WTC11 (cell line): ENCODE measurements around the gene MAGEA4. TPM values are rescaled to one million over a fixed set of nuclear protein-coding genes. Genes with fewer than 3 reads are reported as not detected.

Experiments used
- ATAC-seq: fragments of 200-7000 bp; cut with Tn5 transposase; 2 replicates; pipeline ENCODE4 v1.10.0; 2021; ENCODE audit warnings: mild to moderate bottlenecking, moderate library complexity
- CTCF ChIA-PET: fragments of 300-600 bp; sonication (Branson Sonifier 250); formaldehyde crosslinking; loops from one replicate; lab custom pipeline; 2021; ENCODE audit warnings: antibody characterized with exemption; lab: Charles Lee
- POLR2A ChIA-PET: fragments of 350-600 bp; sonication (Branson Sonifier 250); formaldehyde crosslinking; loops from one replicate; lab custom pipeline; 2021; ENCODE audit warnings: antibody characterized with exemption; lab: Charles Lee
- DNase-seq: peaks from one replicate; pipeline ENCODE4 v3.0.0; 2021; ENCODE audit warnings: low spot score
- H3K27ac Mint-ChIP-seq: 2 replicates; pipeline ENCODE4 v1.8.0; 2021; ENCODE audit warnings: mixed read lengths
- H3K27me3 Mint-ChIP-seq: 2 replicates; pipeline ENCODE4 v1.8.0; 2021; ENCODE audit warnings: low read depth, mild to moderate bottlenecking, moderate library complexity, mixed read lengths
- H3K36me3 Mint-ChIP-seq: 2 replicates; pipeline ENCODE4 v1.8.0; 2021; ENCODE audit warnings: mixed read lengths
- H3K4me1 Mint-ChIP-seq: 2 replicates; pipeline ENCODE4 v1.8.0; 2022; ENCODE audit warnings: mixed read lengths
- H3K4me3 Mint-ChIP-seq: 2 replicates; pipeline ENCODE4 v1.8.0; 2021; ENCODE audit warnings: mild to moderate bottlenecking, moderate library complexity, mixed read lengths
- H3K9me3 Mint-ChIP-seq: 2 replicates; pipeline ENCODE4 v1.8.0; 2021; ENCODE audit warnings: mixed read lengths
- CREB1 ChIP-seq: sonication (generic); formaldehyde crosslinking; IDR thresholded peaks from 2 replicates; pipeline ENCODE4 v1.8.0; 2023; ENCODE audit warnings: mild to moderate bottlenecking, missing genetic modification reagents
- ELF4 ChIP-seq: sonication (generic); formaldehyde crosslinking; IDR thresholded peaks from 2 replicates; pipeline ENCODE4 v1.8.1; 2022; ENCODE audit warnings: low read depth, mild to moderate bottlenecking, moderate library complexity, missing genetic modification reagents
- ESRRA ChIP-seq: sonication (generic); formaldehyde crosslinking; IDR thresholded peaks from 2 replicates; pipeline ENCODE4 v1.8.1; 2022; ENCODE audit warnings: mild to moderate bottlenecking, missing genetic modification reagents, borderline replicate concordance
- HMGA2 ChIP-seq: fragments of 250-450 bp; sonication (Bioruptor Pico); IDR thresholded peaks from 2 replicates; pipeline ENCODE4 v1.4.0; 2021; ENCODE audit warnings: mild to moderate bottlenecking, moderate library complexity
- IRF2 ChIP-seq: sonication (generic); formaldehyde crosslinking; IDR thresholded peaks from 2 replicates; pipeline ENCODE4 v1.8.0; 2022; ENCODE audit warnings: low read depth, missing genetic modification reagents, borderline replicate concordance
- JUN ChIP-seq: sonication (generic); formaldehyde crosslinking; IDR thresholded peaks from 2 replicates; pipeline ENCODE4 v1.8.0; 2023; ENCODE audit warnings: mild to moderate bottlenecking, missing genetic modification reagents
- NFYB ChIP-seq: sonication (generic); formaldehyde crosslinking; conservative IDR thresholded peaks from 2 replicates; pipeline ENCODE4 v1.8.0; 2022; ENCODE audit warnings: low read depth, missing genetic modification reagents
- SMAD3 ChIP-seq: sonication (generic); formaldehyde crosslinking; IDR thresholded peaks from 2 replicates; pipeline ENCODE4 v1.8.0; 2022; ENCODE audit warnings: missing genetic modification reagents, mild to moderate bottlenecking, borderline replicate concordance
- TEAD1 ChIP-seq: sonication (generic); formaldehyde crosslinking; IDR thresholded peaks from 2 replicates; pipeline ENCODE4 v1.8.0; 2022; ENCODE audit warnings: mild to moderate bottlenecking, missing genetic modification reagents
- ZNF263 ChIP-seq: sonication (generic); formaldehyde crosslinking; IDR thresholded peaks from 2 replicates; pipeline ENCODE4 v1.8.1; 2022; ENCODE audit warnings: low read depth, mild to moderate bottlenecking, moderate library complexity, missing genetic modification reagents
- ZNF317 ChIP-seq: sonication (generic); formaldehyde crosslinking; IDR thresholded peaks from 2 replicates; pipeline ENCODE4 v1.8.1; 2023; ENCODE audit warnings: low read depth, mild to moderate bottlenecking, moderate library complexity, missing genetic modification reagents, borderline replicate concordance
- ZNF416 ChIP-seq: fragments of 250-450 bp; sonication (Bioruptor Pico); IDR thresholded peaks from 2 replicates; pipeline ENCODE4 v1.9.0; 2021; ENCODE audit warnings: mild to moderate bottlenecking, inconsistent platforms
- ZNF671 ChIP-seq: fragments of 250-450 bp; sonication (Bioruptor Pico); IDR thresholded peaks from 2 replicates; pipeline ENCODE4 v1.8.0; 2021; ENCODE audit warnings: mild to moderate bottlenecking
- total RNA-seq: library from RNA; stranded (reverse); gene quantifications from 3 replicates; pipeline ENCODE4 v1.2.3, GENCODE V29; 2021
- TF ChIP-seq, protein P1 (sequence below): sonication (generic); formaldehyde crosslinking; IDR thresholded peaks from 2 replicates; pipeline ENCODE4 v1.8.0; 2023; ENCODE audit warnings: missing genetic modification reagents, mild to moderate bottlenecking, borderline replicate concordance
- TF ChIP-seq, protein P2 (sequence below): sonication (generic); formaldehyde crosslinking; IDR thresholded peaks from 2 replicates; pipeline ENCODE4 v1.8.1; 2023; ENCODE audit warnings: mild to moderate bottlenecking, moderate library complexity, missing genetic modification reagents
- TF ChIP-seq, protein P3 (sequence below): sonication (generic); formaldehyde crosslinking; IDR thresholded peaks from 2 replicates; pipeline ENCODE4 v1.8.1; 2022; ENCODE audit warnings: low read depth, mild to moderate bottlenecking, moderate library complexity, missing genetic modification reagents, borderline replicate concordance
- TF ChIP-seq, protein P4 (sequence below): sonication (generic); formaldehyde crosslinking; IDR thresholded peaks from 2 replicates; pipeline ENCODE4 v1.8.1; 2023; ENCODE audit warnings: mild to moderate bottlenecking, missing genetic modification reagents, moderate library complexity
- TF ChIP-seq, protein P5 (sequence below): fragments of 250-450 bp; sonication (Bioruptor Pico); IDR thresholded peaks from 2 replicates; pipeline ENCODE4 v1.9.0; 2021; ENCODE audit warnings: mild to moderate bottlenecking

MAGEA4 gene
- total RNA-seq, 1 experiment from 2014 or later, result 3.2 TPM

DNA sequence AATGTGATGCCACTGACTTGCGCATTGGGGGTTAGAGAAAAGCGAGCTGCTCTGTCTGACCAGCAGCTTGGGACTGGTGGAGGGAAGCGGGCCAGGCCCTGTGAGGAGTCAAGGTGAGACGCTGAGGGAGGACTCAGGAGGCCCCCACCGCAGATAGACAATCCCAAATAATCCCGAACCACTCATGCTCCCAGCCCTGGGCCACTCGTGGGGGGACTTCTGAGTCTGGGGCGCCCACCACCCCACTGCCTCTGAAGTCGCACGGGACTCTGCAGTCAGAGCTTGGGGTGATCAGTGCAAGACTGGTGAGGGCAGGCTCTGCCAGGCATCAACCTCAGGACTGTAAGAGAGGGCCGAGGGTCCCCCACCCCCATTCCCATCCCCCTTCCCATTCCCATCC, 6.9 kb downstream of the MAGEA4 start:
- Mint-ChIP-seq H3K4me3 (no peak overlapping the region), H3K4me1 (no peaks in the 10 kb centered on the region)
- POLR2A ChIA-PET, result no interaction called here

More for the DNA sequence above, 6.9 kb downstream of the MAGEA4 start:
- no peak for DNase-seq
- no peak overlapping the region for H3K27ac Mint-ChIP-seq
- TF ChIP-seq HMGA2 (no peak), ZNF671 (no peak), JUN (CRISPR knock-in tag) (no peak), ZNF317 (CRISPR knock-in tag) (no peak), TEAD1 (CRISPR knock-in tag) (no peak), CREB1 (no peak), IRF2 (CRISPR knock-in tag) (no peak), ZNF416 (CRISPR knock-in tag) (no peak), ZNF263 (CRISPR knock-in tag) (no peak), SMAD3 (CRISPR knock-in tag) (no peak), ESRRA (CRISPR knock-in tag) (no peak), NFYB (no peak), ELF4 (CRISPR knock-in tag) (no peak)
- TF ChIP-seq, protein P1, sequence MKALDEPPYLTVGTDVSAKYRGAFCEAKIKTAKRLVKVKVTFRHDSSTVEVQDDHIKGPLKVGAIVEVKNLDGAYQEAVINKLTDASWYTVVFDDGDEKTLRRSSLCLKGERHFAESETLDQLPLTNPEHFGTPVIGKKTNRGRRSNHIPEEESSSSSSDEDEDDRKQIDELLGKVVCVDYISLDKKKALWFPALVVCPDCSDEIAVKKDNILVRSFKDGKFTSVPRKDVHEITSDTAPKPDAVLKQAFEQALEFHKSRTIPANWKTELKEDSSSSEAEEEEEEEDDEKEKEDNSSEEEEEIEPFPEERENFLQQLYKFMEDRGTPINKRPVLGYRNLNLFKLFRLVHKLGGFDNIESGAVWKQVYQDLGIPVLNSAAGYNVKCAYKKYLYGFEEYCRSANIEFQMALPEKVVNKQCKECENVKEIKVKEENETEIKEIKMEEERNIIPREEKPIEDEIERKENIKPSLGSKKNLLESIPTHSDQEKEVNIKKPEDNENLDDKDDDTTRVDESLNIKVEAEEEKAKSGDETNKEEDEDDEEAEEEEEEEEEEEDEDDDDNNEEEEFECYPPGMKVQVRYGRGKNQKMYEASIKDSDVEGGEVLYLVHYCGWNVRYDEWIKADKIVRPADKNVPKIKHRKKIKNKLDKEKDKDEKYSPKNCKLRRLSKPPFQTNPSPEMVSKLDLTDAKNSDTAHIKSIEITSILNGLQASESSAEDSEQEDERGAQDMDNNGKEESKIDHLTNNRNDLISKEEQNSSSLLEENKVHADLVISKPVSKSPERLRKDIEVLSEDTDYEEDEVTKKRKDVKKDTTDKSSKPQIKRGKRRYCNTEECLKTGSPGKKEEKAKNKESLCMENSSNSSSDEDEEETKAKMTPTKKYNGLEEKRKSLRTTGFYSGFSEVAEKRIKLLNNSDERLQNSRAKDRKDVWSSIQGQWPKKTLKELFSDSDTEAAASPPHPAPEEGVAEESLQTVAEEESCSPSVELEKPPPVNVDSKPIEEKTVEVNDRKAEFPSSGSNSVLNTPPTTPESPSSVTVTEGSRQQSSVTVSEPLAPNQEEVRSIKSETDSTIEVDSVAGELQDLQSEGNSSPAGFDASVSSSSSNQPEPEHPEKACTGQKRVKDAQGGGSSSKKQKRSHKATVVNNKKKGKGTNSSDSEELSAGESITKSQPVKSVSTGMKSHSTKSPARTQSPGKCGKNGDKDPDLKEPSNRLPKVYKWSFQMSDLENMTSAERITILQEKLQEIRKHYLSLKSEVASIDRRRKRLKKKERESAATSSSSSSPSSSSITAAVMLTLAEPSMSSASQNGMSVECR (CRISPR knock-in tag), result no peak
- TF ChIP-seq, protein P2, sequence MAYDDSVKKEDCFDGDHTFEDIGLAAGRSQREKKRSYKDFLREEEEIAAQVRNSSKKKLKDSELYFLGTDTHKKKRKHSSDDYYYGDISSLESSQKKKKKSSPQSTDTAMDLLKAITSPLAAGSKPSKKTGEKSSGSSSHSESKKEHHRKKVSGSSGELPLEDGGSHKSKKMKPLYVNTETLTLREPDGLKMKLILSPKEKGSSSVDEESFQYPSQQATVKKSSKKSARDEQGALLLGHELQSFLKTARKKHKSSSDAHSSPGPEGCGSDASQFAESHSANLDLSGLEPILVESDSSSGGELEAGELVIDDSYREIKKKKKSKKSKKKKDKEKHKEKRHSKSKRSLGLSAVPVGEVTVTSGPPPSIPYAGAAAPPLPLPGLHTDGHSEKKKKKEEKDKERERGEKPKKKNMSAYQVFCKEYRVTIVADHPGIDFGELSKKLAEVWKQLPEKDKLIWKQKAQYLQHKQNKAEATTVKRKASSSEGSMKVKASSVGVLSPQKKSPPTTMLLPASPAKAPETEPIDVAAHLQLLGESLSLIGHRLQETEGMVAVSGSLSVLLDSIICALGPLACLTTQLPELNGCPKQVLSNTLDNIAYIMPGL (CRISPR knock-in tag), result no peak
- TF ChIP-seq, protein P3, sequence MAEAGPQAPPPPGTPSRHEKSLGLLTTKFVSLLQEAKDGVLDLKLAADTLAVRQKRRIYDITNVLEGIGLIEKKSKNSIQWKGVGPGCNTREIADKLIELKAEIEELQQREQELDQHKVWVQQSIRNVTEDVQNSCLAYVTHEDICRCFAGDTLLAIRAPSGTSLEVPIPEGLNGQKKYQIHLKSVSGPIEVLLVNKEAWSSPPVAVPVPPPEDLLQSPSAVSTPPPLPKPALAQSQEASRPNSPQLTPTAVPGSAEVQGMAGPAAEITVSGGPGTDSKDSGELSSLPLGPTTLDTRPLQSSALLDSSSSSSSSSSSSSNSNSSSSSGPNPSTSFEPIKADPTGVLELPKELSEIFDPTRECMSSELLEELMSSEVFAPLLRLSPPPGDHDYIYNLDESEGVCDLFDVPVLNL (CRISPR knock-in tag), result no peak
- TF ChIP-seq, protein P4, sequence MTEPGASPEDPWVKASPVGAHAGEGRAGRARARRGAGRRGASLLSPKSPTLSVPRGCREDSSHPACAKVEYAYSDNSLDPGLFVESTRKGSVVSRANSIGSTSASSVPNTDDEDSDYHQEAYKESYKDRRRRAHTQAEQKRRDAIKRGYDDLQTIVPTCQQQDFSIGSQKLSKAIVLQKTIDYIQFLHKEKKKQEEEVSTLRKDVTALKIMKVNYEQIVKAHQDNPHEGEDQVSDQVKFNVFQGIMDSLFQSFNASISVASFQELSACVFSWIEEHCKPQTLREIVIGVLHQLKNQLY, result no peak
- TF ChIP-seq, protein P5, sequence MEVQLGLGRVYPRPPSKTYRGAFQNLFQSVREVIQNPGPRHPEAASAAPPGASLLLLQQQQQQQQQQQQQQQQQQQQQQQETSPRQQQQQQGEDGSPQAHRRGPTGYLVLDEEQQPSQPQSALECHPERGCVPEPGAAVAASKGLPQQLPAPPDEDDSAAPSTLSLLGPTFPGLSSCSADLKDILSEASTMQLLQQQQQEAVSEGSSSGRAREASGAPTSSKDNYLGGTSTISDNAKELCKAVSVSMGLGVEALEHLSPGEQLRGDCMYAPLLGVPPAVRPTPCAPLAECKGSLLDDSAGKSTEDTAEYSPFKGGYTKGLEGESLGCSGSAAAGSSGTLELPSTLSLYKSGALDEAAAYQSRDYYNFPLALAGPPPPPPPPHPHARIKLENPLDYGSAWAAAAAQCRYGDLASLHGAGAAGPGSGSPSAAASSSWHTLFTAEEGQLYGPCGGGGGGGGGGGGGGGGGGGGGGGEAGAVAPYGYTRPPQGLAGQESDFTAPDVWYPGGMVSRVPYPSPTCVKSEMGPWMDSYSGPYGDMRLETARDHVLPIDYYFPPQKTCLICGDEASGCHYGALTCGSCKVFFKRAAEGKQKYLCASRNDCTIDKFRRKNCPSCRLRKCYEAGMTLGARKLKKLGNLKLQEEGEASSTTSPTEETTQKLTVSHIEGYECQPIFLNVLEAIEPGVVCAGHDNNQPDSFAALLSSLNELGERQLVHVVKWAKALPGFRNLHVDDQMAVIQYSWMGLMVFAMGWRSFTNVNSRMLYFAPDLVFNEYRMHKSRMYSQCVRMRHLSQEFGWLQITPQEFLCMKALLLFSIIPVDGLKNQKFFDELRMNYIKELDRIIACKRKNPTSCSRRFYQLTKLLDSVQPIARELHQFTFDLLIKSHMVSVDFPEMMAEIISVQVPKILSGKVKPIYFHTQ (CRISPR knock-in tag), result no peak
- TF ChIP-seq, all 79 proteins: peak for 0
- Mint-ChIP-seq H3K9me3 (no peaks in the 10 kb centered on the region), H3K27me3 (no peaks in the 10 kb centered on the region), H3K36me3 (no peaks in the 10 kb centered on the region)
- CTCF ChIA-PET, result no interaction called here
- ATAC-seq, result no peak
